ENCODE data around the gene STOM. TPM values are rescaled to one million over a fixed set of nuclear protein-coding genes. Genes with fewer than 3 reads are reported as not detected.

The STOM gene
- total and polyA plus RNA-seq, 2 donors from 2014 or later: 165 to 229 TPM

DNA sequence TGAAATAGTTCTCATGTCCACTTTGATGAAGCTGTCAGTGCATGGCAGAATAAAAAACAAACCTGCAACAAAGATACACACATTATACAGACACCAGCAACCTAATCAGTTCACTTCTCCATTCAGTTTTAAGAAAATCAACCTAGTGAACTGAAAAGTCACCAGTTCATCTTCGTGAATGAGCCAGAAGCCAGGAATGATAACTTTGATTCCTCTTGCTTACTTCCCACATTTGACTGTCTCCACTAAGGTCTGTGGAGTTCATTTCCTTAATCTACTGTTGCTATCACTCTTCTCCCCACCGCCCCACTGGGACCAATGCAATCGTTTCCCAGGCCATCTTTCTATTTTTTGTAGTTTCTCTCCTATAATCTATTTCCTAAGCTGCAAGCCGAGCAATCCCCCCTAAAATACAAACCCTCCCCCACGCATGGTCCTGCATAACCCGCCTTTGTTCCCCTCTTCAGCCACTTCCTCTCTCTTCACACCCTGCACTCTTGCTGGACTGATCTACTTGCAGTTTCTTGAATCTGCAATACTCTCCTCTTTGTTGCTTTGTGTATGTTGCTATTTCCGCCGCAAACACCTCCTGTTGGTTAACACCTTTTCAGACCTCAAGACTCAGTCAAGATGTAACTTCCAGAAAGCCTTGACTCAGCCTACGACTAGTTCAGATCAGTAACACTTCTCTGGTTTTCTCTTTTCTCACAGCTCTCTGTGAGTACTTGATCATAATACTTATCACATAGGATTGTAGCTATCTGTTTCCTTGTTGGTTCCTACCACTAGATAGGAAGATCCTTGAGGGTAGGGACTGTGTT is 16.6 kb downstream of the STOM start:
- TF ChIP-seq, protein P1, sequence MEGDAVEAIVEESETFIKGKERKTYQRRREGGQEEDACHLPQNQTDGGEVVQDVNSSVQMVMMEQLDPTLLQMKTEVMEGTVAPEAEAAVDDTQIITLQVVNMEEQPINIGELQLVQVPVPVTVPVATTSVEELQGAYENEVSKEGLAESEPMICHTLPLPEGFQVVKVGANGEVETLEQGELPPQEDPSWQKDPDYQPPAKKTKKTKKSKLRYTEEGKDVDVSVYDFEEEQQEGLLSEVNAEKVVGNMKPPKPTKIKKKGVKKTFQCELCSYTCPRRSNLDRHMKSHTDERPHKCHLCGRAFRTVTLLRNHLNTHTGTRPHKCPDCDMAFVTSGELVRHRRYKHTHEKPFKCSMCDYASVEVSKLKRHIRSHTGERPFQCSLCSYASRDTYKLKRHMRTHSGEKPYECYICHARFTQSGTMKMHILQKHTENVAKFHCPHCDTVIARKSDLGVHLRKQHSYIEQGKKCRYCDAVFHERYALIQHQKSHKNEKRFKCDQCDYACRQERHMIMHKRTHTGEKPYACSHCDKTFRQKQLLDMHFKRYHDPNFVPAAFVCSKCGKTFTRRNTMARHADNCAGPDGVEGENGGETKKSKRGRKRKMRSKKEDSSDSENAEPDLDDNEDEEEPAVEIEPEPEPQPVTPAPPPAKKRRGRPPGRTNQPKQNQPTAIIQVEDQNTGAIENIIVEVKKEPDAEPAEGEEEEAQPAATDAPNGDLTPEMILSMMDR (IDR thresholded peaks at IDR 0.05; ENCODE audit: borderline replicate concordance, extremely low read depth, insufficient read depth): no peak
- no peak for DNase-seq
- intact Hi-C loops (cut with DNase I): no loop called here
- H3K4me1 ChIP-seq (ENCODE audit: control insufficient read depth in 2 of 3, insufficient read depth in 2 of 3, low read depth in 1 of 3, low read length in 3 of 3): peaks cover 7 to 21% (median 20%) of the 10 kb centered on the region in 3 donors
- no peak for FAIRE-seq
- peak overlapping the region in 1 of 3 donors; percentile 20 for H3K9ac ChIP-seq (ENCODE audit: low read length in 3 of 3)
- peaks cover 0 to 27% (median 17%) of the 10 kb centered on the region in 3 donors for H3K36me3 ChIP-seq (ENCODE audit: control insufficient read depth in 2 of 3, insufficient read depth in 3 of 3, low read length in 3 of 3)
- H3K27ac ChIP-seq (ENCODE audit: low read depth in 2 of 2, low read length in 2 of 2): peak overlapping the region; percentile 32 to 71
- no peak overlapping the region for H3K4me3 ChIP-seq (ENCODE audit: low read length in 3 of 3)
- no peaks in the 10 kb centered on the region for H3K27me3 ChIP-seq (ENCODE audit: control insufficient read depth, insufficient read depth, low read length)
- no peaks in the 10 kb centered on the region for H3K9me3 ChIP-seq (ENCODE audit: control insufficient read depth in 2 of 3, insufficient read depth in 1 of 3, low read length in 3 of 3)

- TF ChIP-seq, protein P1 (IDR thresholded peaks at IDR 0.05; ENCODE audit: borderline replicate concordance, extremely low read depth, insufficient read depth): no peak
- DNase-seq: peak in 3 of 5 donors; percentile 47 to 77 (median 72)
- intact Hi-C loops (cut with DNase I): no loop called here
- H3K4me1 ChIP-seq (ENCODE audit: control insufficient read depth in 2 of 3, insufficient read depth in 2 of 3, low read depth in 1 of 3, low read length in 3 of 3): peaks cover 7 to 21% (median 20%) of the 10 kb centered on the region in 3 donors
- H3K27ac ChIP-seq (ENCODE audit: low read depth in 2 of 2, low read length in 2 of 2): peak overlapping the region; percentile 52 to 74
- no peaks in the 10 kb centered on the region for H3K27me3 ChIP-seq (ENCODE audit: control insufficient read depth, insufficient read depth, low read length)
- H3K36me3 ChIP-seq (ENCODE audit: control insufficient read depth in 2 of 3, insufficient read depth in 3 of 3, low read length in 3 of 3): peaks cover 2 to 49% (median 34%) of the 10 kb centered on the region in 3 donors
- H3K9me3 ChIP-seq (ENCODE audit: control insufficient read depth in 2 of 3, insufficient read depth in 1 of 3, low read length in 3 of 3): no peaks in the 10 kb centered on the region
- no peak for FAIRE-seq
- H3K4me3 ChIP-seq (ENCODE audit: low read length in 3 of 3): no peak overlapping the region
- H3K9ac ChIP-seq (ENCODE audit: low read length in 3 of 3): peak overlapping the region in 1 of 3 donors; percentile 18
Measured at GRCh38 chr9:121350993-121351561, 19.0 kb downstream of the STOM start.

- Histone ChIP-seq H3K9ac (ENCODE audit: low read length in 3 of 3) (no peak overlapping the region), H3K4me3 (ENCODE audit: low read length in 3 of 3) (no peak overlapping the region), H3K27ac (ENCODE audit: low read depth in 2 of 2, low read length in 2 of 2) (no peak overlapping the region), H3K4me1 (ENCODE audit: control insufficient read depth in 2 of 3, insufficient read depth in 2 of 3, low read depth in 1 of 3, low read length in 3 of 3) (peaks cover 7 to 21% (median 20%) of the 10 kb centered on the region in 3 donors), H3K27me3 (ENCODE audit: control insufficient read depth, insufficient read depth, low read length) (no peaks in the 10 kb centered on the region), H3K9me3 (ENCODE audit: control insufficient read depth in 2 of 3, insufficient read depth in 1 of 3, low read length in 3 of 3) (no peaks in the 10 kb centered on the region), H3K36me3 (ENCODE audit: control insufficient read depth in 2 of 3, insufficient read depth in 3 of 3, low read length in 3 of 3) (peaks cover 2 to 56% (median 36%) of the 10 kb centered on the region in 3 donors)
- TF ChIP-seq, protein P1 (IDR thresholded peaks at IDR 0.05; ENCODE audit: borderline replicate concordance, extremely low read depth, insufficient read depth): no peak
- FAIRE-seq (no peak), DNase-seq (no peak)
- intact Hi-C loops (cut with DNase I): no loop called here
Measured at GRCh38 chr9:121350036-121350435, 20.0 kb downstream of the STOM start.
